BLaER1 (cell line): Measurements from ENCODE around the gene ANAPC16.

Experiments
- H3K27ac ChIP-seq: shearing (Covaris generic); formaldehyde crosslinking; 2 replicates; pipeline ENCODE4 v1.8.1; 2022
- H3K27me3 ChIP-seq: shearing (Covaris generic); formaldehyde crosslinking; 2 replicates; pipeline ENCODE4 v1.8.1; 2022
- H3K36me3 ChIP-seq: shearing (Covaris generic); formaldehyde crosslinking; 2 replicates; pipeline ENCODE4 v1.8.1; 2022
- H3K4me1 ChIP-seq: shearing (Covaris generic); formaldehyde crosslinking; 2 replicates; pipeline ENCODE4 v1.8.1; 2022
- H3K4me2 ChIP-seq: shearing (Covaris generic); formaldehyde crosslinking; 2 replicates; pipeline ENCODE4 v1.8.1; 2022
- H3K4me3 ChIP-seq: shearing (Covaris generic); formaldehyde crosslinking; 2 replicates; pipeline ENCODE4 v1.8.1; 2022
- H3K9ac ChIP-seq: shearing (Covaris generic); formaldehyde crosslinking; 2 replicates; pipeline ENCODE4 v1.8.1; 2022
- H3K9me3 ChIP-seq: shearing (Covaris generic); formaldehyde crosslinking; 2 replicates; pipeline ENCODE4 v1.8.1; 2022
- H4K20me1 ChIP-seq: shearing (Covaris generic); formaldehyde crosslinking; 2 replicates; pipeline ENCODE4 v1.8.1; 2022
- Cebpa-rat ChIP-seq: shearing (Covaris generic); IDR thresholded peaks from 2 replicates; pipeline ENCODE4 v1.8.1; 2022

The ANAPC16 gene

GRCh38 chr10:72226418-72227027 lies 10.7 kb downstream of the ANAPC16 start:
- Histone ChIP-seq H3K4me3 (no peak overlapping the region), H3K36me3 (peaks cover 63% of the 10 kb centered on the region), H3K9me3 (no peaks in the 10 kb centered on the region), H4K20me1 (peaks cover 75% of the 10 kb centered on the region), H3K4me2 (no peak overlapping the region; the same call in 1 of the 2 replicates), H3K27ac (no peak overlapping the region), H3K27me3 (no peaks in the 10 kb centered on the region), H3K4me1 (peaks cover 53% of the 10 kb centered on the region), H3K9ac (no peak overlapping the region)
- TF ChIP-seq Cebpa-rat: no peak

GRCh38 chr10:72227826-72228225 lies 12.0 kb downstream of the ANAPC16 start:
- Histone ChIP-seq H3K9me3 (no peaks in the 10 kb centered on the region), H3K27ac (no peak overlapping the region), H3K36me3 (peaks cover 73% of the 10 kb centered on the region), H3K4me3 (no peak overlapping the region), H4K20me1 (peaks cover 68% of the 10 kb centered on the region), H3K9ac (peak overlapping the region; percentile 46; the same call in 1 of the 2 replicates), H3K4me2 (peak overlapping the region; percentile 62), H3K27me3 (no peaks in the 10 kb centered on the region), H3K4me1 (peaks cover 53% of the 10 kb centered on the region)
- TF ChIP-seq Cebpa-rat: no peak

- peaks cover 78% of the 10 kb centered on the region for H3K36me3 ChIP-seq
Measured at GRCh38 chr10:72228318-72228751, 12.5 kb downstream of the ANAPC16 start.

GRCh38 chr10:72229261-72230251 lies 13.7 kb downstream of the ANAPC16 start:
- Histone ChIP-seq H3K27me3 (no peaks in the 10 kb centered on the region), H3K9ac (no peak overlapping the region), H3K36me3 (peaks cover 79% of the 10 kb centered on the region), H3K4me2 (no peak overlapping the region), H4K20me1 (peaks cover 52% of the 10 kb centered on the region), H3K27ac (no peak overlapping the region), H3K9me3 (no peaks in the 10 kb centered on the region), H3K4me3 (no peak overlapping the region), H3K4me1 (peaks cover 53% of the 10 kb centered on the region)
- TF ChIP-seq Cebpa-rat: no peak

More at GRCh38 chr10:72228318-72228751, 12.5 kb downstream of the ANAPC16 start:
- Histone ChIP-seq H3K9me3 (no peaks in the 10 kb centered on the region), H3K4me2 (peak overlapping the region; percentile 62), H3K27ac (no peak overlapping the region), H3K27me3 (no peaks in the 10 kb centered on the region), H3K9ac (peak overlapping the region; percentile 46; the same call in 1 of the 2 replicates), H3K4me3 (no peak overlapping the region), H4K20me1 (peaks cover 64% of the 10 kb centered on the region), H3K4me1 (peaks cover 53% of the 10 kb centered on the region)
- no peak for TF ChIP-seq Cebpa-rat

GRCh38 chr10:72233621-72234020 lies 17.8 kb downstream of the ANAPC16 start:
- Histone ChIP-seq H3K27ac (no peak overlapping the region), H3K36me3 (peaks cover 94% of the 10 kb centered on the region), H3K9ac (no peak overlapping the region), H3K27me3 (no peaks in the 10 kb centered on the region), H3K4me1 (peaks cover 25% of the 10 kb centered on the region), H3K4me2 (no peak overlapping the region), H3K4me3 (no peak overlapping the region), H3K9me3 (no peaks in the 10 kb centered on the region), H4K20me1 (peaks cover 27% of the 10 kb centered on the region)
- no peak for TF ChIP-seq Cebpa-rat

- TF ChIP-seq Cebpa-rat: no peak
- Histone ChIP-seq H3K27ac (no peak overlapping the region), H3K9ac (no peak overlapping the region), H4K20me1 (peaks cover 17% of the 10 kb centered on the region), H3K4me3 (no peak overlapping the region), H3K36me3 (peaks cover 89% of the 10 kb centered on the region), H3K27me3 (no peaks in the 10 kb centered on the region), H3K4me2 (no peak overlapping the region), H3K9me3 (no peaks in the 10 kb centered on the region), H3K4me1 (peaks cover 17% of the 10 kb centered on the region)
Measured at GRCh38 chr10:72234560-72235095, 18.8 kb downstream of the ANAPC16 start.

GRCh38 chr10:72235544-72236279 lies 19.9 kb downstream of the ANAPC16 start:
- H3K27ac ChIP-seq: no peak overlapping the region

GRCh38 chr10:72238392-72239175 lies 22.8 kb downstream of the ANAPC16 start:
- no peak for TF ChIP-seq Cebpa-rat
- Histone ChIP-seq H3K27ac (no peak overlapping the region), H3K36me3 (peaks cover 52% of the 10 kb centered on the region), H3K9ac (no peak overlapping the region), H3K4me2 (no peak overlapping the region), H3K9me3 (no peaks in the 10 kb centered on the region), H4K20me1 (no peaks in the 10 kb centered on the region), H3K4me1 (peaks cover 18% of the 10 kb centered on the region), H3K27me3 (no peaks in the 10 kb centered on the region), H3K4me3 (no peak overlapping the region)

More at GRCh38 chr10:72235544-72236279, 19.9 kb downstream of the ANAPC16 start:
- Histone ChIP-seq H3K9me3 (no peaks in the 10 kb centered on the region), H3K4me3 (no peak overlapping the region), H3K27me3 (no peaks in the 10 kb centered on the region), H3K36me3 (peaks cover 80% of the 10 kb centered on the region), H4K20me1 (peaks cover 6% of the 10 kb centered on the region; the same call in 1 of the 2 replicates), H3K4me1 (peaks cover 6% of the 10 kb centered on the region), H3K9ac (no peak overlapping the region), H3K4me2 (no peak overlapping the region)
- TF ChIP-seq Cebpa-rat: no peak

GRCh38 chr10:72239409-72239808 lies 23.6 kb downstream of the ANAPC16 start:
- no peaks in the 10 kb centered on the region for H3K27me3 ChIP-seq

More at GRCh38 chr10:72239409-72239808, 23.6 kb downstream of the ANAPC16 start:
- H3K4me2 ChIP-seq: no peak overlapping the region
- no peaks in the 10 kb centered on the region for H4K20me1 ChIP-seq
- H3K36me3 ChIP-seq: peaks cover 44% of the 10 kb centered on the region
- H3K9ac ChIP-seq: no peak overlapping the region
- no peak overlapping the region for H3K4me3 ChIP-seq
- H3K9me3 ChIP-seq: no peaks in the 10 kb centered on the region
- no peak for TF ChIP-seq Cebpa-rat
- no peak overlapping the region for H3K27ac ChIP-seq
- H3K4me1 ChIP-seq: peaks cover 26% of the 10 kb centered on the region
